PFSK-1 (cell line): ENCODE measurements around the gene ACVRL1.

Source experiments
- FOXP2 ChIP-seq: optimal IDR thresholded peaks from 2 replicates; pipeline ENCODE3; 2011; ENCODE audit warnings: borderline replicate concordance, control low read depth, inconsistent platforms; ENCODE audit not compliant: insufficient read depth; ENCODE audit errors: extremely low read length, extremely low read depth
- POLR2AphosphoS5 ChIP-seq: IDR thresholded peaks from 2 replicates; pipeline ENCODE4 v1.6.1; 2012; ENCODE audit warnings: low read depth, mild to moderate bottlenecking, control low read depth, low read length, moderate library complexity
- REST ChIP-seq, 2 experiments: IDR thresholded peaks; 2 replicates each; pipeline versions ENCODE4 v1.6.1 to v1.8.0; 2011 to 2012; ENCODE audit warnings: low read depth in 2 of 2, low read length in 2 of 2, control low read depth in 1 of 2, inconsistent platforms in 1 of 2, mild to moderate bottlenecking in 1 of 2, moderate library complexity in 1 of 2; ENCODE audit not compliant: insufficient read depth in 1 of 2
- SIN3A ChIP-seq: IDR thresholded peaks from 2 replicates; pipeline ENCODE4 v1.6.1; 2012; ENCODE audit warnings: mild to moderate bottlenecking, low read length, moderate library complexity, borderline replicate concordance; ENCODE audit not compliant: insufficient read depth
- TAF1 ChIP-seq: IDR thresholded peaks from 2 replicates; pipeline ENCODE4 v1.6.1; 2012; ENCODE audit warnings: low read length, control low read depth, borderline replicate concordance; ENCODE audit not compliant: insufficient read depth

The ACVRL1 gene

GRCh38 chr12:51951843-51952722 is 44.8 kb downstream of the ACVRL1 start:
- TF ChIP-seq FOXP2 (no peak), SIN3A (no peak), POLR2AphosphoS5 (no peak), TAF1 (no peak), REST (IDR thresholded peaks at IDR 0.05; ENCODE audit: insufficient read depth in 1 of 2, low read depth in 2 of 2, low read length in 2 of 2) (no peak)

GRCh38 chr12:51953089-51953488 is 45.8 kb downstream of the ACVRL1 start:
- no peak for TF ChIP-seq REST (IDR thresholded peaks at IDR 0.05; ENCODE audit: insufficient read depth in 1 of 2, low read depth in 2 of 2, low read length in 2 of 2)

GRCh38 chr12:51953864-51954263 is 46.6 kb downstream of the ACVRL1 start:
- no peak for TF ChIP-seq TAF1
- TF ChIP-seq SIN3A: no peak
- TF ChIP-seq FOXP2: no peak
- no peak for TF ChIP-seq POLR2AphosphoS5
- TF ChIP-seq REST (IDR thresholded peaks at IDR 0.05; ENCODE audit: insufficient read depth in 1 of 2, low read depth in 2 of 2, low read length in 2 of 2): no peak

- no peak for TF ChIP-seq POLR2AphosphoS5
Observed at GRCh38 chr12:51954561-51955361, 47.5 kb downstream of the ACVRL1 start.

- TF ChIP-seq FOXP2 (no peak), POLR2AphosphoS5 (no peak), TAF1 (no peak), REST (IDR thresholded peaks at IDR 0.05; ENCODE audit: insufficient read depth in 1 of 2, low read depth in 2 of 2, low read length in 2 of 2) (no peak), SIN3A (no peak)
Observed at GRCh38 chr12:51955702-51956101, 48.4 kb downstream of the ACVRL1 start.
